Muscle layer of duodenum (tissue), 2 donors: ENCODE measurements around the gene JPH4.
"Not testable (repeated sequence)": the region's sequence is repeated elsewhere in the genome, so short reads cannot be mapped to it uniquely, and the experiment has no call there.

Experiments used
- H3K27ac ChIP-seq: one replicate; pipeline ENCODE4 v1.7.0; 2013; ENCODE audit warnings: mild to moderate bottlenecking, low read length
- H3K27me3 ChIP-seq: one replicate; pipeline ENCODE4 v1.7.0; 2013; ENCODE audit warnings: low read depth, mild to moderate bottlenecking, control low read depth, low read length
- H3K36me3 ChIP-seq, 2 donors: one replicate each; pipeline ENCODE4 v1.7.0; 2013; ENCODE audit warnings: low read length in 2 of 2, control low read depth in 1 of 2, mild to moderate bottlenecking in 1 of 2; ENCODE audit not compliant: insufficient read depth in 2 of 2, control insufficient read depth in 1 of 2
- H3K4me1 ChIP-seq, 2 donors: one replicate each; pipeline ENCODE4 v1.7.0; 2013; ENCODE audit warnings: low read length in 2 of 2, mild to moderate bottlenecking in 2 of 2, control low read depth in 1 of 2, moderate library complexity in 1 of 2; ENCODE audit not compliant: insufficient read depth in 2 of 2, control insufficient read depth in 1 of 2
- H3K4me3 ChIP-seq, 2 donors: one replicate each; pipeline ENCODE4 v1.7.0; 2013; ENCODE audit warnings: low read length in 2 of 2, low read depth in 1 of 2, mild to moderate bottlenecking in 1 of 2
- H3K9me3 ChIP-seq, 2 donors: one replicate each; pipeline ENCODE4 v1.7.0; 2013; ENCODE audit warnings: low read length in 2 of 2, control low read depth in 1 of 2, mild to moderate bottlenecking in 1 of 2; ENCODE audit not compliant: control insufficient read depth in 1 of 2
- donor health status: healthy.

The JPH4 gene

GRCh38 chr14:23617539-23617938 is 38.9 kb upstream of the JPH4 start:
- peaks cover 0 to 4% of the 10 kb centered on the region in 2 donors for H3K4me1 ChIP-seq
- H3K9me3 ChIP-seq: no peaks in the 10 kb centered on the region
- no peaks in the 10 kb centered on the region for H3K36me3 ChIP-seq
- H3K27me3 ChIP-seq: no peaks in the 10 kb centered on the region
- H3K4me3 ChIP-seq: no peak overlapping the region
- H3K27ac ChIP-seq: no peak overlapping the region

- Histone ChIP-seq H3K27me3 (no peaks in the 10 kb centered on the region), H3K9me3 (no peaks in the 10 kb centered on the region), H3K4me3 (no peak overlapping the region), H3K27ac (no peak overlapping the region), H3K4me1 (peaks cover 0 to 12% of the 10 kb centered on the region in 2 donors), H3K36me3 (no peaks in the 10 kb centered on the region)
These were observed 37.3 kb upstream of the JPH4 start for GRCh38 chr14:23615856-23616255.

- no peaks in the 10 kb centered on the region for H3K27me3 ChIP-seq
- H3K4me3 ChIP-seq: no peak overlapping the region
- H3K4me1 ChIP-seq: peaks cover 0 to 13% of the 10 kb centered on the region in 2 donors
- no peaks in the 10 kb centered on the region for H3K9me3 ChIP-seq
- H3K27ac ChIP-seq: peak overlapping the region; percentile 65
- no peaks in the 10 kb centered on the region for H3K36me3 ChIP-seq
These were observed 35.8 kb upstream of the JPH4 start for GRCh38 chr14:23614395-23614828.

- Histone ChIP-seq H3K27ac (peak overlapping the region; percentile 65), H3K4me3 (no peak overlapping the region)
These were observed 34.9 kb upstream of the JPH4 start for GRCh38 chr14:23613242-23614070.

GRCh38 chr14:23612802-23613201 is 34.2 kb upstream of the JPH4 start:
- Histone ChIP-seq H3K27me3 (no peaks in the 10 kb centered on the region), H3K9me3 (no peaks in the 10 kb centered on the region), H3K4me1 (peaks cover 0 to 13% of the 10 kb centered on the region in 2 donors), H3K4me3 (no peak overlapping the region), H3K27ac (no peak overlapping the region), H3K36me3 (no peaks in the 10 kb centered on the region)

More at GRCh38 chr14:23613242-23614070, 34.9 kb upstream of the JPH4 start:
- Histone ChIP-seq H3K27me3 (no peaks in the 10 kb centered on the region), H3K9me3 (no peaks in the 10 kb centered on the region), H3K36me3 (no peaks in the 10 kb centered on the region), H3K4me1 (peaks cover 0 to 13% of the 10 kb centered on the region in 2 donors)

GRCh38 chr14:23612354-23612732 is 33.8 kb upstream of the JPH4 start:
- peaks cover 0 to 13% of the 10 kb centered on the region in 2 donors for H3K4me1 ChIP-seq
- H3K27me3 ChIP-seq: no peaks in the 10 kb centered on the region
- H3K36me3 ChIP-seq: no peaks in the 10 kb centered on the region
- no peak overlapping the region for H3K27ac ChIP-seq
- no peak overlapping the region for H3K4me3 ChIP-seq
- no peaks in the 10 kb centered on the region for H3K9me3 ChIP-seq

- Histone ChIP-seq H3K27me3 (no peaks in the 10 kb centered on the region), H3K4me1 (peaks cover 0 to 13% of the 10 kb centered on the region in 2 donors), H3K4me3 (no peak overlapping the region), H3K27ac (peak overlapping the region; percentile 11), H3K9me3 (no peaks in the 10 kb centered on the region), H3K36me3 (no peaks in the 10 kb centered on the region)
These were observed 32.3 kb upstream of the JPH4 start for GRCh38 chr14:23610815-23611289.

- no peak overlapping the region for H3K4me3 ChIP-seq
- H3K9me3 ChIP-seq: no peaks in the 10 kb centered on the region
- no peaks in the 10 kb centered on the region for H3K36me3 ChIP-seq
- H3K27ac ChIP-seq: no peak overlapping the region
- H3K4me1 ChIP-seq: peaks cover 0 to 13% of the 10 kb centered on the region in 2 donors
- no peaks in the 10 kb centered on the region for H3K27me3 ChIP-seq
These were observed 31.7 kb upstream of the JPH4 start for GRCh38 chr14:23610090-23610814.

- not testable (repeated sequence) for H3K36me3 ChIP-seq, H3K27me3 ChIP-seq, H3K9me3 ChIP-seq, H3K27ac ChIP-seq, H3K4me3 ChIP-seq
- H3K4me1 ChIP-seq: peaks cover 0 to 13% of the 10 kb centered on the region in 2 donors
These were observed 31.0 kb upstream of the JPH4 start for GRCh38 chr14:23609411-23610089.

- Histone ChIP-seq H3K4me1 (peaks cover 0 to 13% of the 10 kb centered on the region in 2 donors), H3K9me3 (no peaks in the 10 kb centered on the region), H3K36me3 (no peaks in the 10 kb centered on the region), H3K4me3 (no peak overlapping the region), H3K27me3 (no peaks in the 10 kb centered on the region), H3K27ac (no peak overlapping the region)
These were observed 30.4 kb upstream of the JPH4 start for GRCh38 chr14:23609001-23609400.

GRCh38 chr14:23608454-23608853 is 29.9 kb upstream of the JPH4 start:
- H3K27me3 ChIP-seq: no peaks in the 10 kb centered on the region
- H3K9me3 ChIP-seq: no peaks in the 10 kb centered on the region
- H3K27ac ChIP-seq: no peak overlapping the region
- H3K4me1 ChIP-seq: peaks cover 0 to 13% of the 10 kb centered on the region in 2 donors
- no peaks in the 10 kb centered on the region for H3K36me3 ChIP-seq
- no peak overlapping the region for H3K4me3 ChIP-seq
